ENCODE results near the gene IL36B. TPM values are rescaled to one million over a fixed set of nuclear protein-coding genes. Genes with fewer than 3 reads are reported as not detected.

The IL36B gene
- total RNA-seq, 1 donor from 2014 or later: not detected

DNA sequence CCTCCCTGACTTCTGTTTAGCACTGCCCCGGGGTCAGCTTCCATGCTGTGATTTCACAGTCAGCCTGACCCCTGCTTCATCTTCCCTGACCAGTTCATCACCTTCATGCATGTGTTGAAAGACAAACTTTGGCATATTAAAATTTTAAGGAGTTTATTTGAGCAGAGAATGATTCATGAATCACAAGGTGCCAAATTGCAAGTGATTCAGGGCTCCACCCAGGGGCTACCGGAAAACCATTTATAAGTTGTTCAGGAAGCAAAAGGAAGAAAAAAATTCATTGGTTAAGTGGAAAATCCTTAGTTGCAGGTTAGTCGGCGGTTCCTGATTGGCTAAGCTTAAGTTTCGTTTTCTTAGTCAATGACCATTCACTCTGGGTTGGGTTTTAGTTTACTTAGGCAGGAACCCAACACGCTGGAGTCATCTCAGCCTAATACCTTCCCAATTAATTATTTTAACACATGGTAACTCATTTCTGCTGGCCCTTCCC, 25.7 kb upstream of the IL36B start:
- Histone ChIP-seq H3K4me2 (ENCODE audit: low read length) (no peak overlapping the region), H2AFZ (ENCODE audit: low read depth, low read length) (no peak overlapping the region), H3K27me3 (ENCODE audit: insufficient read depth, low read length) (peaks cover 25% of the 10 kb centered on the region), H3K9ac (ENCODE audit: low read length) (no peak overlapping the region), H3K27ac (ENCODE audit: low read depth, low read length) (no peak overlapping the region), H3K9me3 (ENCODE audit: insufficient read depth, low read depth, low read length) (no peaks in the 10 kb centered on the region), H3K4me1 (ENCODE audit: insufficient read depth, low read length) (no peaks in the 10 kb centered on the region), H4K20me1 (ENCODE audit: insufficient read depth, low read length) (no peaks in the 10 kb centered on the region), H3K79me2 (ENCODE audit: insufficient read depth, low read length) (no peaks in the 10 kb centered on the region), H3K4me3 (ENCODE audit: insufficient read depth, low read depth, low read length) (no peak overlapping the region), H3K36me3 (ENCODE audit: insufficient read depth, low read length) (no peaks in the 10 kb centered on the region)
- FAIRE-seq (no peak), DNase-seq (ENCODE audit: low read depth) (peak; percentile 60)
- H3K9me3 Mint-ChIP-seq (ENCODE audit: unreplicated experiment): no peaks in the 10 kb centered on the region
- H3K36me3 Mint-ChIP-seq (ENCODE audit: low read depth, unreplicated experiment): no peaks in the 10 kb centered on the region
- no peak overlapping the region for H3K4me3 Mint-ChIP-seq (ENCODE audit: unreplicated experiment)
- H3K27me3 Mint-ChIP-seq (ENCODE audit: low read depth, unreplicated experiment): peaks cover 50% of the 10 kb centered on the region
- TF ChIP-seq CTCF (IDR thresholded peaks at IDR 0.05; ENCODE audit: insufficient read depth, low read depth, low read length) (no peak), EZH2 (IDR thresholded peaks at IDR 0.05; ENCODE audit: insufficient read depth, low read length) (no peak)
- H3K4me1 Mint-ChIP-seq (ENCODE audit: low read depth, unreplicated experiment): no peaks in the 10 kb centered on the region
- no peak overlapping the region for H3K27ac Mint-ChIP-seq (ENCODE audit: unreplicated experiment)

DNA sequence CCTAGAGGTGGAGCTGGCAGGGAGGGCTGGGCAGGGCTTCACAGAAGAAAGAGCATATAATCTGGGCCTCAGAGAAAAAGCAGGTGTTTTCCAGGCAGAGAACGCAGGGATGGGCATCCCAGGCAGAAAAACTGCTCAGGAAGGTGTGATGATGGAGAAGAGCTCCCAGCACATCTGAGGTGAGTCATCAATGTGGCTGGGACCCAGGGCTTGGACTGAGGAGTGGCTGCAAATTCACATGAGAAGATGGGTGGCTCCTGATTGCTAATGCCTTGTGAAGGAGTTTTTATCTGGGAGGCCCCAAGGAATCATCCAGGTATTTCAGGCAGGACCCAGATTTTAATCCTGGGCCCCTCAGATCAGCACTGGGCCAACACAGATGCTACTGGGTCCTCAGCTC, 25.3 kb upstream of the IL36B start:
- Histone ChIP-seq H3K4me3 (ENCODE audit: insufficient read depth, low read depth, low read length) (no peak overlapping the region), H3K9me3 (ENCODE audit: insufficient read depth, low read depth, low read length) (no peaks in the 10 kb centered on the region), H3K27me3 (ENCODE audit: insufficient read depth, low read length) (peaks cover 20% of the 10 kb centered on the region), H2AFZ (ENCODE audit: low read depth, low read length) (no peak overlapping the region), H3K4me1 (ENCODE audit: insufficient read depth, low read length) (no peaks in the 10 kb centered on the region), H3K4me2 (ENCODE audit: low read length) (no peak overlapping the region), H3K79me2 (ENCODE audit: insufficient read depth, low read length) (no peaks in the 10 kb centered on the region), H3K36me3 (ENCODE audit: insufficient read depth, low read length) (no peaks in the 10 kb centered on the region), H3K27ac (ENCODE audit: low read depth, low read length) (no peak overlapping the region), H4K20me1 (ENCODE audit: insufficient read depth, low read length) (no peaks in the 10 kb centered on the region), H3K9ac (ENCODE audit: low read length) (no peak overlapping the region)
- H3K27me3 Mint-ChIP-seq (ENCODE audit: low read depth, unreplicated experiment): peaks cover 48% of the 10 kb centered on the region
- no peak overlapping the region for H3K27ac Mint-ChIP-seq (ENCODE audit: unreplicated experiment)
- no peak for TF ChIP-seq EZH2 (IDR thresholded peaks at IDR 0.05; ENCODE audit: insufficient read depth, low read length)
- no peaks in the 10 kb centered on the region for H3K36me3 Mint-ChIP-seq (ENCODE audit: low read depth, unreplicated experiment)
- peaks cover 2% of the 10 kb centered on the region for H3K4me1 Mint-ChIP-seq (ENCODE audit: low read depth, unreplicated experiment)
- FAIRE-seq (no peak), DNase-seq (ENCODE audit: low read depth) (peak; percentile 32)
- H3K9me3 Mint-ChIP-seq (ENCODE audit: unreplicated experiment): no peaks in the 10 kb centered on the region
- no peak overlapping the region for H3K4me3 Mint-ChIP-seq (ENCODE audit: unreplicated experiment)

DNA sequence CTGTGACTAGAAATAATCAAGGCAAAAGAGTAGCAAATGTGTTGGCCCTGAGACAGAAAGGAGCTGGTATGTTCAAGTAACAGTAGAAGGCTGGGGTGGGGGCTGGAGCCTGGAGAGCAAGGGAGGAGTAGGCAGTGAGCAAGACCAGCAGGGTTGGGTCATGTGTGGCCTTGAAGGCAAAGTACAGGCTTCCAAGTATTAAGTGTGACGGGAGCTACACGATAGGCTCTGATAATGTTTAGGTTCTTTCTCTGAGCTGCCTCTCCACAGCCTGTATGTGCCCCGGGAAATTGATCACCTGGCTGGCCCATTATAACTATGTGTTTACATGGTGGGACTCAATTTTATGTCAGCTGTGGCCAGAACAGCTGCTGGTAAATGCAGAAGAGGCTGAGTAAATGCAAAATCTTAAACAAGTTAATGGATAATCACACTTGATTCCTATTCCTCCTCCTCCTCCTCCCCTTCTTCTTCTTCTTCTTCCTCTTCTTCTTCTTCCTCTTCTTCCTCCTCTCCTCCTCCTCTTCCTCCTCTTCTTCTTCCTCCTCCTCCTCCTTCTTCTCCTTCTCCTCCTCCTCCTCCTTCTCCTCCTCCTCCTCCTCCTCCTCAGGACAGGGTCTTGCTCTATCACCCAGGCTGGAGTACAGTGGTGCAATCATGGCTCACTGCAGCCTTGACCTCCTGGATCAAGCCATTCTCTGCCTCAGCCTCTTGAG, 24.4 kb upstream of the IL36B start:
- Histone ChIP-seq H3K4me2 (ENCODE audit: low read length) (no peak overlapping the region), H3K9me3 (ENCODE audit: insufficient read depth, low read depth, low read length) (no peaks in the 10 kb centered on the region), H3K27ac (ENCODE audit: low read depth, low read length) (no peak overlapping the region), H3K79me2 (ENCODE audit: insufficient read depth, low read length) (no peaks in the 10 kb centered on the region), H3K4me1 (ENCODE audit: insufficient read depth, low read length) (no peaks in the 10 kb centered on the region), H3K36me3 (ENCODE audit: insufficient read depth, low read length) (no peaks in the 10 kb centered on the region), H3K9ac (ENCODE audit: low read length) (no peak overlapping the region), H2AFZ (ENCODE audit: low read depth, low read length) (no peak overlapping the region), H4K20me1 (ENCODE audit: insufficient read depth, low read length) (no peaks in the 10 kb centered on the region), H3K27me3 (ENCODE audit: insufficient read depth, low read length) (peaks cover 17% of the 10 kb centered on the region), H3K4me3 (ENCODE audit: insufficient read depth, low read depth, low read length) (no peak overlapping the region)
- H3K4me1 Mint-ChIP-seq (ENCODE audit: low read depth, unreplicated experiment): peaks cover 3% of the 10 kb centered on the region
- H3K4me3 Mint-ChIP-seq (ENCODE audit: unreplicated experiment): no peak overlapping the region
- no peaks in the 10 kb centered on the region for H3K36me3 Mint-ChIP-seq (ENCODE audit: low read depth, unreplicated experiment)
- peaks cover 46% of the 10 kb centered on the region for H3K27me3 Mint-ChIP-seq (ENCODE audit: low read depth, unreplicated experiment)
- TF ChIP-seq EZH2 (IDR thresholded peaks at IDR 0.05; ENCODE audit: insufficient read depth, low read length) (no peak), CTCF (IDR thresholded peaks at IDR 0.05; ENCODE audit: insufficient read depth, low read depth, low read length) (no peak)
- FAIRE-seq (no peak), DNase-seq (ENCODE audit: low read depth) (no peak)
- no peak overlapping the region for H3K27ac Mint-ChIP-seq (ENCODE audit: unreplicated experiment)
- no peaks in the 10 kb centered on the region for H3K9me3 Mint-ChIP-seq (ENCODE audit: unreplicated experiment)

Data from astrocyte (in vitro differentiated cells and primary cell).